GM12878 (cell line): ENCODE data around the gene FAM117B. TPM values are rescaled to one million over a fixed set of nuclear protein-coding genes. Genes with fewer than 3 reads are reported as not detected.

Experiments
- ATAC-seq: fragments of 200-7000 bp; cut with Tn5 transposase; 3 replicates; pipeline ENCODE4 v1.9.1; 2020; ENCODE audit warnings: mild to moderate bottlenecking, moderate library complexity
- BruUV-seq: library from RNA; stranded (reverse); fragments of 400-500 nt; replicated peaks from 2 replicates; lab custom pipeline; 2021; lab: Mats Ljungman, UMichigan
- CTCF ChIA-PET: fragments of 300-600 bp; sonication (Branson Sonifier 250); formaldehyde crosslinking; extraction: SDS; loops from one replicate; lab custom pipeline; 2021; ENCODE audit warnings: inconsistent platforms; lab: Yijun Ruan, JAX
- POLR2A ChIA-PET: fragments of 350-600 bp; formaldehyde crosslinking; extraction: SDS; loops from one replicate; lab custom pipeline; 2021; ENCODE audit warnings: inconsistent platforms; lab: Charles Lee
- RAD21 ChIA-PET: fragments of 300-600 bp; sonication (Branson Sonifier 250); formaldehyde crosslinking; loops from one replicate; lab custom pipeline; 2023; ENCODE audit warnings: antibody characterized with exemption; ENCODE audit not compliant: unreplicated experiment; lab: Charles Lee
- SMC1A ChIA-PET: fragments of 300-600 bp; sonication (Branson Sonifier 250); formaldehyde crosslinking; loops from one replicate; lab custom pipeline; 2023; ENCODE audit not compliant: unreplicated experiment, uncharacterized antibody; lab: Charles Lee
- DNase-seq: peaks from one replicate; pipeline ENCODE4 v3.0.0-alpha.2; 2011; ENCODE audit warnings: low read depth, low spot score
- FAIRE-seq: peaks from 3 replicates; lab custom pipeline; 2011; peaks lifted over from hg19 to GRCh38; lab: Jason Lieb, UNC
- H2AFZ ChIP-seq: 2 replicates; pipeline ENCODE4 v1.6.0; 2011; ENCODE audit warnings: low read depth, low read length, control low read depth; ENCODE audit not compliant: control insufficient read depth
- H3K27ac ChIP-seq: 2 replicates; pipeline ENCODE4 v1.5.1; 2011; ENCODE audit warnings: control low read depth; ENCODE audit not compliant: control insufficient read depth, insufficient read depth
- H3K27me3 ChIP-seq, 2 experiments: replicated peaks in 1 of 2; 2 replicates each; pipeline versions ENCODE4 v1.6.0 to v1.6.1; 2011; ENCODE audit warnings: low read length in 1 of 2; ENCODE audit not compliant: control insufficient read depth in 2 of 2, insufficient read depth in 2 of 2
- H3K36me3 ChIP-seq, 2 experiments: 2 replicates each; pipeline ENCODE4 v1.5.1; 2011; ENCODE audit warnings: low read length in 1 of 2; ENCODE audit not compliant: control insufficient read depth in 2 of 2, insufficient read depth in 2 of 2
- H3K4me1 ChIP-seq: 2 replicates; pipeline ENCODE4 v1.6.1; 2011; ENCODE audit warnings: mild to moderate bottlenecking, low read length, moderate library complexity, mixed read lengths; ENCODE audit not compliant: control insufficient read depth, insufficient read depth
- H3K4me2 ChIP-seq: 2 replicates; pipeline ENCODE4 v1.6.0; 2011; ENCODE audit warnings: control low read depth; ENCODE audit not compliant: control insufficient read depth, insufficient read depth
- H3K4me3 ChIP-seq: fragments of 200-600 bp; sonication (generic); 2 replicates; pipeline ENCODE4 v1.5.1; 2016
- H3K79me2 ChIP-seq: 2 replicates; pipeline ENCODE4 v1.6.0; 2011; ENCODE audit warnings: low read length; ENCODE audit not compliant: control insufficient read depth, insufficient read depth
- H3K9ac ChIP-seq: 2 replicates; pipeline ENCODE4 v1.8.0; 2011; ENCODE audit warnings: low read length, control low read depth, mixed read lengths; ENCODE audit not compliant: control insufficient read depth, insufficient read depth
- H3K9me3 ChIP-seq: replicated peaks from 3 replicates; pipeline ENCODE4 v1.5.1; 2011; ENCODE audit warnings: mild to moderate bottlenecking, low read length; ENCODE audit not compliant: control insufficient read depth, insufficient read depth
- H4K20me1 ChIP-seq: 2 replicates; pipeline ENCODE4 v1.6.0; 2011; ENCODE audit not compliant: control insufficient read depth, insufficient read depth
- CHD4 ChIP-seq: fragments of 200-600 bp; sonication (generic); IDR thresholded peaks from 2 replicates; pipeline ENCODE4 v1.6.1; 2016; ENCODE audit warnings: mild to moderate bottlenecking
- PRDM15 ChIP-seq: fragments of 450-650 bp; formaldehyde crosslinking; IDR thresholded peaks from 2 replicates; pipeline ENCODE4 v1.4.0; 2020; ENCODE audit warnings: mild to moderate bottlenecking, moderate library complexity
- RAD51 ChIP-seq: fragments of 450-650 bp; IDR thresholded peaks from 2 replicates; pipeline ENCODE4 v1.6.1; 2016; ENCODE audit warnings: moderate library complexity, mild to moderate bottlenecking, inconsistent platforms
- RCOR1 ChIP-seq: conservative IDR thresholded peaks from 2 replicates; pipeline ENCODE4 v1.6.1; 2012; ENCODE audit warnings: low read depth, low read length, improper control_type of control experiment
- RELA ChIP-seq: fragments of 450-650 bp; IDR thresholded peaks from 2 replicates; pipeline ENCODE4 v1.8.0; 2014; ENCODE audit warnings: borderline replicate concordance; ENCODE audit not compliant: partially characterized antibody
- ZNF622 ChIP-seq: fragments of 450-650 bp; IDR thresholded peaks from 2 replicates; pipeline ENCODE4 v1.6.1; 2017; ENCODE audit warnings: mild to moderate bottlenecking, inconsistent platforms
- WGBS: methylation state at CpG from one replicate; pipeline ENCODE4 v1.1.6; 2016; ENCODE audit warnings: low lambda C conversion rate; ENCODE audit not compliant: insufficient replicate concordance, insufficient coverage; ENCODE audit errors: missing lambda C conversion rate; 5-methylcytosine and 5-hydroxymethylcytosine counted together
- in situ Hi-C: fragments of 300-500 bp; cut with MboI; formaldehyde crosslinking; loops from 9 replicates; pipeline ENCODE4 v1.14.3; 2018; ENCODE audit warnings: mixed read lengths
- intact Hi-C: fragments of 100-400 bp; cut with micrococcal nuclease; formaldehyde crosslinking; loops from one replicate; pipeline ENCODE4 v1.14.2; 2022; ENCODE audit not compliant: unreplicated experiment
- polyA plus RNA-seq, 11 experiments: library from polyadenylated mRNA; depleted of rRNA in 4 of 11; unstranded in 6 of 11; stranded (reverse) in 5 of 11; fragments of >200 nt; fragmentation: Nextera tagmentation in 4 of 11; fragmentation: Illumina TruSeq in 1 of 11; extraction: Ambion mirVana in 4 of 11; extraction: Trizol in 1 of 11; gene quantifications; 1 replicate in 1 of 11; 2 replicates in 10 of 11; pipeline versions ENCODE4 v1.2.1 to v1.2.3, GENCODE V29; 2011 to 2016; ENCODE audit warnings: inconsistent platforms in 2 of 11, missing spikeins in 2 of 11, low read depth in 1 of 11
- total RNA-seq, 4 experiments: library from RNA; depleted of rRNA in 3 of 4; stranded (reverse); fragments of >200 nt in 3 of 4; fragmentation: Illumina TruSeq in 1 of 4; extraction: Trizol in 1 of 4; gene quantifications; 2 replicates each; pipeline versions ENCODE4 v1.2.1 to v1.2.3, GENCODE V29; 2013 to 2021

FAM117B gene
- total and polyA plus RNA-seq, 10 of the 15 experiments (the other 5 are each of a cell fraction or from before 2014, with no cell fraction given), result 1.6 to 7.6 (median 4.2) TPM

DNA sequence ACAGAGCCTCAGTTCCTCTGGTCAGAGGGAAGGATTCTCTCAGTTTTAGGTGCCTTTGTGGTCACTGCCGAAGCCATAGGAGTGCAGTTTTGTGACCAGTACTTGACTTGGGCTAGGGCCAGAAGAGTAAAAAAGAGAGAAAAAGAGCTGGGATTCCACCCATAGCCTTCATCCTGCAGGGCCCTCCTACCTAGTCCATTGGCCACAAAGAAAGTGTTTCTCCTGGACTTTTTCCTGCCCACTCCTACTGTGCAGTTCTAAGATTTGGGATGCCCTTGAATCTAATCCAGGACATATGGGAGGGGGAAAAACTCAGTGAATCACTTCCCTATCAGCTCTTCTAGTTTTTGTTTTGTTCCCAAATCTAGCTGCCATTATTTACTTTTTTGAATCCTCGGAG, 26.0 kb downstream of the FAM117B start:
- in situ Hi-C loops (no loop called here), intact Hi-C loops (no loop called here)
- Histone ChIP-seq H3K27ac (no peak overlapping the region), H4K20me1 (no peaks in the 10 kb centered on the region), H3K4me2 (no peak overlapping the region), H3K4me3 (no peak overlapping the region), H3K79me2 (no peaks in the 10 kb centered on the region; the same call in 1 of the 2 replicates), H3K9ac (no peak overlapping the region), H3K4me1 (peaks cover 15% of the 10 kb centered on the region), H3K36me3 (no peaks in the 10 kb centered on the region), H2AFZ (no peak overlapping the region), H3K9me3 (no peaks in the 10 kb centered on the region), H3K27me3 (no peaks in the 10 kb centered on the region)
- POLR2A ChIA-PET, result interaction anchor here (0.8 kb wide), 1 partner anchor 13 kb away, joined by 3 read pairs; no protein-coding TSS in a partner anchor
- ATAC-seq (no peak), DNase-seq (no peak), FAIRE-seq (no peak)
- SMC1A ChIA-PET, result interaction anchor here (1.1 to 2.0 kb wide), 5 partner anchors 9 to 72 kb away, joined by 3 to 8 read pairs (median 4); no protein-coding TSS in a partner anchor
- 100% methylated on average over 2 of the region's 2 CpGs for WGBS
- no TSS peak for BruUV-seq
- RAD21 ChIA-PET, result interaction anchor here (1.2 kb wide), 1 partner anchor 9 kb away, joined by 6 read pairs; no protein-coding TSS in a partner anchor
- TF ChIP-seq ZNF622, result no peak
- no peak for TF ChIP-seq RCOR1
- no peak for TF ChIP-seq RAD51
- TF ChIP-seq RELA, result no peak
- TF ChIP-seq PRDM15, result no peak
- no peak for TF ChIP-seq CHD4
- CTCF ChIA-PET, result interaction anchor here (0.5 to 1.2 kb wide), 4 partner anchors 10 to 608 kb away, joined by 3 to 4 read pairs (median 3); no protein-coding TSS in a partner anchor
